OCI-LY3 (cell line): Measurements from ENCODE around the gene DSC3.

Source experiments
- CTCF ChIP-seq: fragments of 200-600, 300-600 bp; sonication (generic); IDR thresholded peaks from 2 replicates; pipeline ENCODE4 v1.5.1; 2014; ENCODE audit warnings: antibody characterized with exemption, low read length, low read depth
- EZH2phosphoT487 ChIP-seq: fragments of 200-600 bp; shearing (Covaris generic); IDR thresholded peaks from 2 replicates; pipeline ENCODE4 v1.6.1; 2018; ENCODE audit warnings: antibody characterized with exemption, mixed run types, low read depth

- TF ChIP-seq CTCF (no peak), EZH2phosphoT487 (no peak)
Measured at GRCh38 chr18:30985753-30986152, 56.8 kb downstream of the DSC3 start.
